Esophagus squamous epithelium (tissue), 4 donors: Measurements from ENCODE around the gene HP.
"Not testable (repeated sequence)": the region's sequence is repeated elsewhere in the genome, so short reads cannot be mapped to it uniquely, and the experiment has no call there.

Source experiments
- POLR2A ChIP-seq, 4 donors: fragments of 450-650 bp; IDR thresholded peaks; one replicate each; pipeline ENCODE4 v1.6.1; 2017; ENCODE audit warnings: antibody characterized with exemption in 4 of 4, mild to moderate bottlenecking in 4 of 4, moderate library complexity in 3 of 4
- TF ChIP-seq, protein P1 (sequence below), 6 experiments: fragments of 450-650 bp in 4 of 6; fragments of 200-600 bp in 2 of 6; sonication (generic) in 2 of 6; IDR thresholded peaks; one replicate each; pipeline ENCODE4 v1.5.1; 2016 to 2019; ENCODE audit warnings: antibody characterized with exemption in 6 of 6, mild to moderate bottlenecking in 4 of 6, moderate library complexity in 4 of 6

- TF ChIP-seq, protein P1, sequence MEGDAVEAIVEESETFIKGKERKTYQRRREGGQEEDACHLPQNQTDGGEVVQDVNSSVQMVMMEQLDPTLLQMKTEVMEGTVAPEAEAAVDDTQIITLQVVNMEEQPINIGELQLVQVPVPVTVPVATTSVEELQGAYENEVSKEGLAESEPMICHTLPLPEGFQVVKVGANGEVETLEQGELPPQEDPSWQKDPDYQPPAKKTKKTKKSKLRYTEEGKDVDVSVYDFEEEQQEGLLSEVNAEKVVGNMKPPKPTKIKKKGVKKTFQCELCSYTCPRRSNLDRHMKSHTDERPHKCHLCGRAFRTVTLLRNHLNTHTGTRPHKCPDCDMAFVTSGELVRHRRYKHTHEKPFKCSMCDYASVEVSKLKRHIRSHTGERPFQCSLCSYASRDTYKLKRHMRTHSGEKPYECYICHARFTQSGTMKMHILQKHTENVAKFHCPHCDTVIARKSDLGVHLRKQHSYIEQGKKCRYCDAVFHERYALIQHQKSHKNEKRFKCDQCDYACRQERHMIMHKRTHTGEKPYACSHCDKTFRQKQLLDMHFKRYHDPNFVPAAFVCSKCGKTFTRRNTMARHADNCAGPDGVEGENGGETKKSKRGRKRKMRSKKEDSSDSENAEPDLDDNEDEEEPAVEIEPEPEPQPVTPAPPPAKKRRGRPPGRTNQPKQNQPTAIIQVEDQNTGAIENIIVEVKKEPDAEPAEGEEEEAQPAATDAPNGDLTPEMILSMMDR (IDR thresholded peaks at IDR 0.05), result not testable (repeated sequence)
- not testable (repeated sequence) for TF ChIP-seq POLR2A (IDR thresholded peaks at IDR 0.05)
These were observed 4.8 kb downstream of the HP start for GRCh38 chr16:72059060-72059459.
